OCI-LY1 (cell line): ENCODE results near the gene UNC5A.

Experiments used
- H2AFZ ChIP-seq: fragments of 200-600 bp; sonication (generic), shearing (Covaris generic); 2 replicates; pipeline ENCODE4 v1.6.0; 2014; ENCODE audit warnings: antibody characterized with exemption, mild to moderate bottlenecking, low read length
- H3F3A ChIP-seq: fragments of 200-600 bp; sonication (generic), shearing (Covaris generic); 2 replicates; pipeline ENCODE4 v1.6.0; 2014; ENCODE audit warnings: mild to moderate bottlenecking, antibody characterized with exemption, low read length, moderate library complexity; ENCODE audit not compliant: insufficient read depth
- H3K27ac ChIP-seq: fragments of 200-600 bp; sonication (generic); 2 replicates; pipeline ENCODE4 v1.5.1; 2014; ENCODE audit warnings: low read length, mixed run types, mild to moderate bottlenecking, low read depth; ENCODE audit not compliant: poor library complexity, severe bottlenecking
- H3K27me3 ChIP-seq: fragments of 200-600 bp; sonication (generic); 2 replicates; pipeline ENCODE4 v1.6.0; 2014; ENCODE audit warnings: antibody characterized with exemption, mild to moderate bottlenecking, low read length, moderate library complexity; ENCODE audit not compliant: insufficient read depth
- H3K36me3 ChIP-seq: fragments of 200-600 bp; sonication (generic); 2 replicates; pipeline ENCODE4 v1.6.1; 2014; ENCODE audit warnings: mild to moderate bottlenecking, antibody characterized with exemption, low read length, moderate library complexity, mixed read lengths; ENCODE audit not compliant: insufficient read depth
- H3K4me1 ChIP-seq: fragments of 200-600 bp; sonication (generic); 2 replicates; pipeline ENCODE4 v1.5.1; 2014; ENCODE audit warnings: mild to moderate bottlenecking, low read length, moderate library complexity; ENCODE audit not compliant: insufficient read depth, severe bottlenecking
- H3K4me2 ChIP-seq: fragments of 200-600 bp; sonication (generic), shearing (Covaris generic); 2 replicates; pipeline ENCODE4 v1.6.1; 2014; ENCODE audit warnings: low read length
- H3K4me3 ChIP-seq: fragments of 200-600 bp; sonication (generic); 2 replicates; pipeline ENCODE4 v1.5.1; 2014; ENCODE audit warnings: low read length, low read depth, mild to moderate bottlenecking, mixed read lengths; ENCODE audit not compliant: poor library complexity, severe bottlenecking
- H3K79me2 ChIP-seq: fragments of 200-600 bp; shearing (Covaris generic); 2 replicates; pipeline ENCODE4 v1.6.1; 2016; ENCODE audit warnings: mixed run types, low read length, mixed read lengths; ENCODE audit not compliant: insufficient read depth
- H3K9ac ChIP-seq: fragments of 200-600 bp; sonication (generic), shearing (Covaris generic); 2 replicates; pipeline ENCODE4 v1.6.1; 2014; ENCODE audit warnings: mild to moderate bottlenecking, low read length, mixed read lengths
- H3K9me2 ChIP-seq: fragments of 200-600 bp; sonication (generic), shearing (Covaris generic); 2 replicates; pipeline ENCODE4 v1.6.1; 2014; ENCODE audit warnings: low read depth, mild to moderate bottlenecking, low read length, mixed read lengths
- H3K9me3 ChIP-seq: fragments of 200-600 bp; shearing (Covaris generic); 2 replicates; pipeline ENCODE4 v1.6.1; 2014; ENCODE audit warnings: low read length, mixed read lengths
- H4K20me1 ChIP-seq: fragments of 200-600 bp; sonication (generic), shearing (Covaris generic); 2 replicates; pipeline ENCODE4 v1.6.0; 2016; ENCODE audit warnings: mild to moderate bottlenecking, low read length; ENCODE audit not compliant: insufficient read depth
- EZH2 ChIP-seq: fragments of 200-600 bp; sonication (generic), shearing (Covaris generic); IDR thresholded peaks from 2 replicates; pipeline ENCODE4 v1.8.0; 2017; ENCODE audit warnings: borderline replicate concordance, mixed run types, mild to moderate bottlenecking, antibody characterized with exemption, low read length, moderate library complexity, mixed read lengths
- TF ChIP-seq, protein P1 (sequence below): fragments of 200-600 bp; sonication (generic), shearing (Covaris generic); IDR thresholded peaks from 2 replicates; pipeline ENCODE4 v1.5.1; 2017; ENCODE audit warnings: mild to moderate bottlenecking, antibody characterized with exemption, low read length, moderate library complexity, mixed read lengths

UNC5A gene

DNA sequence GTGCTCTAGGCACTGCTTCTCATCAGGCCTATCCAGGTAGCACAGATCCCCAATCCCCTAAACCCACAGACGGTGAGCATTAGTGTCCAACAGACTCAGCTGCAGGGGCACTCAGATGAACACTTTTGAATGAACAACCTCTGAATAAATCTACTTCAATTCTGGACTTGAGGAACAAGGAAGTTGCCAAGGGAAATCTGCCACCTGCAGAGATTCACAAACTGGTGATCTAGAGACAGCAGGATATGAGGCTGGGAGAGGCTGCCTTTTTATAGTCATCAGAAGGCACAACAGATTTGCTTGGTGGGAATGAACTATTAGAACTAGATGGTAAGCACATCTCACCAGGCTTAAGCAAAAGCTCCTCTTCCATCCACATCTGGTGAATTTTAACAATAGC is 95.8 kb downstream of the UNC5A start:
- Histone ChIP-seq H3K4me1 (no peaks in the 10 kb centered on the region), H3F3A (no peaks in the 10 kb centered on the region), H3K27me3 (no peaks in the 10 kb centered on the region), H3K4me3 (no peak overlapping the region), H2AFZ (no peak overlapping the region), H3K9me2 (no peaks in the 10 kb centered on the region), H3K9ac (no peak overlapping the region), H3K79me2 (no peaks in the 10 kb centered on the region), H3K9me3 (no peaks in the 10 kb centered on the region), H4K20me1 (no peaks in the 10 kb centered on the region), H3K27ac (no peak overlapping the region), H3K4me2 (no peak overlapping the region), H3K36me3 (peaks cover 93% of the 10 kb centered on the region)
- no peak for TF ChIP-seq EZH2

DNA sequence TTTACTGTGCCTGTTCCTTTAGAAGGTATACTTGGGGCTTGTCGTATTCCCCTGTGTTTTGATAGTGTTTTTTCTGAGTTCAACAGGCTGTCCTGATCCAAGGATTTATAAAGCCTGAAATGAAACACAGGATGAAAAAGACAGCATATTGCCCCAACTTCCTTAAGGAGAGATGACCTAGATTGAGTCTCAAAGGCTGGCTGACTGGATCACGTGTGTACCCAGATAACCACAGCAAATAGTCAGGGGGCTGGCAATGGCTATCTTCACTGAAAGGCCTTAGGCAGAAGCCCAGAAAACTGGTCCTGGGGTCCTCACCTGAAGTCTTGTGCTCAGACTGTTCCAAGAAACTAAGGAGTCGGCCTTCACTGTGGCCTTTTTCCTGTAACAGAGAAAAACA is 96.4 kb downstream of the UNC5A start:
- Histone ChIP-seq H4K20me1 (no peaks in the 10 kb centered on the region), H2AFZ (no peak overlapping the region), H3K4me2 (no peak overlapping the region), H3K9me2 (no peaks in the 10 kb centered on the region), H3K27me3 (no peaks in the 10 kb centered on the region), H3K9me3 (no peaks in the 10 kb centered on the region), H3K4me3 (no peak overlapping the region), H3F3A (no peaks in the 10 kb centered on the region), H3K79me2 (no peaks in the 10 kb centered on the region), H3K9ac (no peak overlapping the region), H3K4me1 (no peaks in the 10 kb centered on the region), H3K36me3 (peaks cover 93% of the 10 kb centered on the region), H3K27ac (no peak overlapping the region)
- TF ChIP-seq EZH2 = no peak
- TF ChIP-seq, protein P1, sequence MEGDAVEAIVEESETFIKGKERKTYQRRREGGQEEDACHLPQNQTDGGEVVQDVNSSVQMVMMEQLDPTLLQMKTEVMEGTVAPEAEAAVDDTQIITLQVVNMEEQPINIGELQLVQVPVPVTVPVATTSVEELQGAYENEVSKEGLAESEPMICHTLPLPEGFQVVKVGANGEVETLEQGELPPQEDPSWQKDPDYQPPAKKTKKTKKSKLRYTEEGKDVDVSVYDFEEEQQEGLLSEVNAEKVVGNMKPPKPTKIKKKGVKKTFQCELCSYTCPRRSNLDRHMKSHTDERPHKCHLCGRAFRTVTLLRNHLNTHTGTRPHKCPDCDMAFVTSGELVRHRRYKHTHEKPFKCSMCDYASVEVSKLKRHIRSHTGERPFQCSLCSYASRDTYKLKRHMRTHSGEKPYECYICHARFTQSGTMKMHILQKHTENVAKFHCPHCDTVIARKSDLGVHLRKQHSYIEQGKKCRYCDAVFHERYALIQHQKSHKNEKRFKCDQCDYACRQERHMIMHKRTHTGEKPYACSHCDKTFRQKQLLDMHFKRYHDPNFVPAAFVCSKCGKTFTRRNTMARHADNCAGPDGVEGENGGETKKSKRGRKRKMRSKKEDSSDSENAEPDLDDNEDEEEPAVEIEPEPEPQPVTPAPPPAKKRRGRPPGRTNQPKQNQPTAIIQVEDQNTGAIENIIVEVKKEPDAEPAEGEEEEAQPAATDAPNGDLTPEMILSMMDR = no peak

DNA sequence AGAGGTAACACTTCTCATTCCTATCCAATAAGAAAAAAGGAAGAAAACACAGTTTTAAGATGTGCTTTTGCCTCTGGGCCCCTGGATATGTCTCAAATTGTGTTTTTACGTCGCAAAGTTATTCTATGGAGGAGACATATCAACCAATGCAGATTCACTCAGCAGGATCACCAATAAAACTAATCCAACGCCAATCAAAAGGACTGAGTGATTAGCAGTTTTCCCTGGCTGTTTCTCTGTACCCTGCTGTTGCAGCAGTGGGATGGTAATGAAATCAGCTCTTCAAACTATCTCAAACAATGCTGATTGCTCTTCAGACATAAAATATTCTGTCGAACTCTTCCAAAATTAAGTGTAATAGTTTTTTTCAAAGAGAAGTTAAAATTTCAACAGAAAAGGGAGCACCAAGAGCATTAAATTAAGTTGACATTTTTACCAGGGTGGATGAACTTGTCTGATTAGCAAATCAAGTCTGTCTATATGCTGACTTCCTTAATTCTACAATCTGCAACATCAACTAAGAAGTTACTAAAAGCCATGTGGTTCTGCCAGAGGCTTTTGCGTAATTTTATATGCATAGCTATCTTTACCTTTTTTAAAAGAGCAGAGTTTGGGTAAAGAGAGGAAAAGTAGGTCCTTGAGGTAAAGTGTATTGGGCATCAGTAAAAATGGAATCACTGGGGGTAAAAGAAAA is 98.5 kb downstream of the UNC5A start:
- no peak overlapping the region for H3K4me2 ChIP-seq
- no peaks in the 10 kb centered on the region for H3F3A ChIP-seq
- no peaks in the 10 kb centered on the region for H3K79me2 ChIP-seq
- H3K4me3 ChIP-seq = no peak overlapping the region
- H2AFZ ChIP-seq = no peak overlapping the region
- no peaks in the 10 kb centered on the region for H4K20me1 ChIP-seq
- no peak overlapping the region for H3K9ac ChIP-seq
- H3K9me3 ChIP-seq = no peaks in the 10 kb centered on the region
- no peak overlapping the region for H3K27ac ChIP-seq
- H3K27me3 ChIP-seq = no peaks in the 10 kb centered on the region
- no peaks in the 10 kb centered on the region for H3K4me1 ChIP-seq
- TF ChIP-seq, protein P1 = no peak
- TF ChIP-seq EZH2 = no peak
- peaks cover 86% of the 10 kb centered on the region for H3K36me3 ChIP-seq
- no peaks in the 10 kb centered on the region for H3K9me2 ChIP-seq

DNA sequence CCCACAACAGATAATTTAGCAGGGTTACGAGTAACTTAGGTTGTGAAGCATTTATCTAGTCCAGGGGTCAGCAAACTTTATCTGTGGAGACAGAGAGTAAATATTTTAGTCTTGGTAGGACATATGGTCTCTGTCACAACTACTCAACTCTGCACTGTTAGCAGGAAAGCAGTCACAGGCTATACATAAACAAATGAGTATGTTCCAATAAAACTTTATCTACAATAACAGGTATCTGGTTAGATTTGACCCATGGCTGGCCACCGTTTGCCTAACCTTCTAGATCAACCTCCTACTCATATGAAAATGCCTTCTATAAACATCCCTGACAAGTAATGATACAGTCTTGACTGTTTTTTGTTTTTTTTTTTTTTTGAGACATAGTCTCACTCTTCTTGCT is 101.8 kb downstream of the UNC5A start:
- Histone ChIP-seq H2AFZ (no peak overlapping the region), H3K4me3 (no peak overlapping the region), H3K27me3 (no peaks in the 10 kb centered on the region), H3K9me3 (no peaks in the 10 kb centered on the region), H4K20me1 (no peaks in the 10 kb centered on the region), H3K27ac (no peak overlapping the region), H3K36me3 (peaks cover 72% of the 10 kb centered on the region), H3F3A (no peaks in the 10 kb centered on the region), H3K79me2 (no peaks in the 10 kb centered on the region), H3K4me2 (no peak overlapping the region), H3K9ac (no peak overlapping the region), H3K9me2 (no peaks in the 10 kb centered on the region), H3K4me1 (no peaks in the 10 kb centered on the region)
- TF ChIP-seq EZH2 = no peak
- TF ChIP-seq, protein P1 = no peak
